ENCODE measurements around the gene SPTBN5.
A peak's percentile ranks its signal among the peaks of the same experiment; 100 is the strongest.

The SPTBN5 gene

GRCh38 chr15:41921639-41922038 lies 27.8 kb upstream of the SPTBN5 start:
- ATAC-seq (replicated peaks; ENCODE audit: extremely low read depth, poor library complexity, severe bottlenecking) (no peak), DNase-seq (ENCODE audit: low spot score in 2 of 2) (no peak)
- Mint-ChIP-seq H3K9me3 (no peaks in the 10 kb centered on the region), H3K4me1 (peaks cover 10% of the 10 kb centered on the region), H3K36me3 (ENCODE audit: insufficient read depth) (peaks cover 15% of the 10 kb centered on the region), H3K27me3 (no peaks in the 10 kb centered on the region), H3K4me3 (no peak overlapping the region), H3K27ac (ENCODE audit: low read depth) (no peak overlapping the region)

GRCh38 chr15:41921167-41921566 lies 27.3 kb upstream of the SPTBN5 start:
- Mint-ChIP-seq H3K27me3 (no peaks in the 10 kb centered on the region), H3K9me3 (no peaks in the 10 kb centered on the region), H3K36me3 (ENCODE audit: insufficient read depth) (peaks cover 18% of the 10 kb centered on the region), H3K27ac (ENCODE audit: low read depth) (no peak overlapping the region), H3K4me1 (peaks cover 5% of the 10 kb centered on the region), H3K4me3 (no peak overlapping the region)
- ATAC-seq (replicated peaks; ENCODE audit: extremely low read depth, poor library complexity, severe bottlenecking): no peak
- no peak for DNase-seq (ENCODE audit: low spot score in 2 of 2)

GRCh38 chr15:41919954-41920538 lies 26.2 kb upstream of the SPTBN5 start:
- Mint-ChIP-seq H3K27ac (ENCODE audit: low read depth) (no peak overlapping the region), H3K9me3 (no peaks in the 10 kb centered on the region), H3K36me3 (ENCODE audit: insufficient read depth) (peaks cover 15% of the 10 kb centered on the region), H3K4me1 (no peaks in the 10 kb centered on the region), H3K4me3 (no peak overlapping the region), H3K27me3 (no peaks in the 10 kb centered on the region)
- DNase-seq (ENCODE audit: low spot score in 2 of 2): no peak
- ATAC-seq (replicated peaks; ENCODE audit: extremely low read depth, poor library complexity, severe bottlenecking): no peak

- Mint-ChIP-seq H3K4me1 (no peaks in the 10 kb centered on the region), H3K27ac (ENCODE audit: low read depth) (no peak overlapping the region), H3K27me3 (no peaks in the 10 kb centered on the region), H3K9me3 (no peaks in the 10 kb centered on the region), H3K36me3 (ENCODE audit: insufficient read depth) (peaks cover 14% of the 10 kb centered on the region), H3K4me3 (no peak overlapping the region)
- ATAC-seq (replicated peaks; ENCODE audit: extremely low read depth, poor library complexity, severe bottlenecking) (no peak), DNase-seq (ENCODE audit: low spot score in 2 of 2) (no peak)
Measured at GRCh38 chr15:41919201-41919820, 25.5 kb upstream of the SPTBN5 start.

- ATAC-seq (replicated peaks; ENCODE audit: extremely low read depth, poor library complexity, severe bottlenecking): no peak
- H3K4me1 Mint-ChIP-seq: no peaks in the 10 kb centered on the region
- H3K27me3 Mint-ChIP-seq: no peaks in the 10 kb centered on the region
- no peaks in the 10 kb centered on the region for H3K9me3 Mint-ChIP-seq
- peaks cover 12% of the 10 kb centered on the region for H3K36me3 Mint-ChIP-seq (ENCODE audit: insufficient read depth)
- no peak overlapping the region for H3K27ac Mint-ChIP-seq (ENCODE audit: low read depth)
- no peak for DNase-seq (ENCODE audit: low spot score in 2 of 2)
- no peak overlapping the region for H3K4me3 Mint-ChIP-seq
Measured at GRCh38 chr15:41918506-41919126, 24.8 kb upstream of the SPTBN5 start.

GRCh38 chr15:41917767-41918430 lies 24.0 kb upstream of the SPTBN5 start:
- Mint-ChIP-seq H3K4me3 (no peak overlapping the region), H3K9me3 (no peaks in the 10 kb centered on the region), H3K27ac (ENCODE audit: low read depth) (no peak overlapping the region), H3K27me3 (no peaks in the 10 kb centered on the region), H3K36me3 (ENCODE audit: insufficient read depth) (peaks cover 14% of the 10 kb centered on the region), H3K4me1 (no peaks in the 10 kb centered on the region)
- no peak for ATAC-seq (replicated peaks; ENCODE audit: extremely low read depth, poor library complexity, severe bottlenecking)
- DNase-seq (ENCODE audit: low spot score in 2 of 2): no peak

GRCh38 chr15:41915255-41915994 lies 21.6 kb upstream of the SPTBN5 start:
- Mint-ChIP-seq H3K27ac (ENCODE audit: low read depth) (no peak overlapping the region), H3K4me1 (no peaks in the 10 kb centered on the region), H3K4me3 (no peak overlapping the region), H3K36me3 (ENCODE audit: insufficient read depth) (peaks cover 11% of the 10 kb centered on the region), H3K27me3 (no peaks in the 10 kb centered on the region), H3K9me3 (no peaks in the 10 kb centered on the region)
- DNase-seq (ENCODE audit: low spot score in 2 of 2): no peak
- no peak for ATAC-seq (replicated peaks; ENCODE audit: extremely low read depth, poor library complexity, severe bottlenecking)

- DNase-seq (ENCODE audit: low spot score in 2 of 2) (no peak), ATAC-seq (replicated peaks; ENCODE audit: extremely low read depth, poor library complexity, severe bottlenecking) (no peak)
- no peaks in the 10 kb centered on the region for H3K27me3 Mint-ChIP-seq
- H3K36me3 Mint-ChIP-seq (ENCODE audit: insufficient read depth): peaks cover 13% of the 10 kb centered on the region
- H3K4me1 Mint-ChIP-seq: no peaks in the 10 kb centered on the region
- no peaks in the 10 kb centered on the region for H3K9me3 Mint-ChIP-seq
- peak overlapping the region; percentile 27 for H3K27ac Mint-ChIP-seq (ENCODE audit: low read depth)
- H3K4me3 Mint-ChIP-seq: no peak overlapping the region
Measured at GRCh38 chr15:41914411-41914810, 20.6 kb upstream of the SPTBN5 start.

DNA sequence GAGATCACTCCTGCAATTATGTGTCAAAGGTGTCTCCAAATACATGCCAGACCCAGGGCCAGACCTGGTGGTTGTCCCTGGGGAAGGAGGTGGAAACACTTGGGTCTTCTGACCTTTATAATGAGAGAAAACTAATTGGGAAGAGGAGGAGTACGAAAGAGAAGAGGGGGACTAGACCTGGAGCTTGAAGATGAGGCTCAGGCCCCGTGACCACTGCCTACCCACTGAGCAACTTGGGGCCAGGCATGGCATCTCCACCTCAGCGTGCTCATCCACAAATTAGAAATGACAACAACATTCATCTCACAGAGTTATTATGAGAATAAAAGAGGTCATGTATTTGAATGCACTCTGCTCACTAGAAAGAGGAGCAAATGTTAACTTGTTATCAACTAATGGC lies 19.4 kb upstream of the SPTBN5 start:
- DNase-seq (ENCODE audit: low spot score in 2 of 2) (no peak), ATAC-seq (replicated peaks; ENCODE audit: extremely low read depth, poor library complexity, severe bottlenecking) (no peak)
- Mint-ChIP-seq H3K27ac (ENCODE audit: low read depth) (no peak overlapping the region), H3K27me3 (no peaks in the 10 kb centered on the region), H3K9me3 (no peaks in the 10 kb centered on the region), H3K4me3 (no peak overlapping the region), H3K4me1 (no peaks in the 10 kb centered on the region), H3K36me3 (ENCODE audit: insufficient read depth) (peaks cover 16% of the 10 kb centered on the region)

DNA sequence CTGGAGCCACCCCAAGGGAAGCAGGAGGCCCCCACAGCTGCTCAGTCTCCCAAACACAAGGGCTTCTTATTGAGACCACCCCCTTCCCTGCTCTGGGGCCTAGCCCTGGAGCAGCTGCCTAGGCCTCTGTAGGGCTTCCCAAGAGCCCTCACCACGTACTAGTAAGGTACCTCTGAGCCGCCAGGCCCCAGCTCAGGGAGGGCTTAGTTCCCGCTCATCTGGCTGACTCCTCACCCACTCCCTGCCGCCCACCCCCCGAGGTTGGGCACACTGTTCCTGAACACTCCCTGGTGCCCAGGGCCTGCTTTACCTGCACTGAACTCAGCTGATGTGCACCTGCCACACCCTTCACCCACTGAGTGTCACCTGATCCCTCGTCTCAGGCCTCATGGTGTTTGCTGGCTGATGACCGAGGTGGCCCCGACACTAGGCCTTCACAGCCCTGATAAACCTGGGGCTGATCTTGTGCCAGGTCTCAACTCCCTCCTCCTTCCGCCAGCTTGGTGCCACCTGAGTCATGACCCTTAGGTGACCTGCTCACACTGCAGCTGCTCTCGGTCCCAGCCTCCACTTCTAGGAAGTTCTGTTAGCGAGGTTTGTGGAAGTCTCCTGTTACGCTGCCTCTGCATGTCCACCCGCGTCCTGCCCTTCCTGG lies 18.0 kb upstream of the SPTBN5 start:
- H3K27me3 Mint-ChIP-seq: no peaks in the 10 kb centered on the region
- H3K4me3 Mint-ChIP-seq: no peak overlapping the region
- no peak overlapping the region for H3K27ac Mint-ChIP-seq (ENCODE audit: low read depth)
- ATAC-seq (replicated peaks; ENCODE audit: extremely low read depth, poor library complexity, severe bottlenecking) (no peak), DNase-seq (ENCODE audit: low spot score in 2 of 2) (no peak)
- no peaks in the 10 kb centered on the region for H3K4me1 Mint-ChIP-seq
- no peaks in the 10 kb centered on the region for H3K9me3 Mint-ChIP-seq
- H3K36me3 Mint-ChIP-seq (ENCODE audit: insufficient read depth): peaks cover 14% of the 10 kb centered on the region

DNA sequence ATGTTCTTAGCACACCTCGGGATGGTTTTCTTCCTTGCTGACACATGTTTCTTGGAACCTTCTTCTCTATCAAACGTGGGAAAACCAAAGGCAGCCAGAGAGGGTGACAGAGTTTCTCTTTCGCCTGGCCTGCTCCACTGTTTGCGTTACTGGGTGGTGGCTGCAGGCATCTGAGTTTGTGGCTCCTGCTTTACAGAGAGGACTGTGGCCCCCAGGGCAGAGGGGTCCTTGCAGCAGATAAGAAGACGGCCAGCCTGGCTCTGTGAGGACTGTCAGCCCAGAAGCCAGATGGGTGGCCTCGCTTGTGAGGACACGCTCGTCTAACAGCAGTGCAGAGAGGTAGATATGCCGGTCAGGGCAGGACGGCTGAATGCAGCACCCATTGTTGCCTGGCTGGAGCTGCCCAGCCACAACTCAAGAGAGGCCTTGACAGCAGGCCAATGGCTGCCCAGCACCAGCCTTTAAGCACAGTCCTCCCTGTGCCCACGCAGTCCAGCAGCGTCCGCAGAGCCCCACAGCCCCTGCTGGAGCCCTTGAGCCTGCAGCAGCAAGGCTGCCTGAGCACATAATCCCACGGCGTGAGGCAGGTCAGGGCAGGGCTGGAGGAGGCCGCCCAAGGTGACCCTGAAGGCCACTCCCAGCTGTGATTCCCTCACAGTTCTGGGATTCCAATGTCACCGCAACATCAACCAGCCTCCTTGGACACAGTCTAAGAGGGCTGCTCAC lies 15.0 kb upstream of the SPTBN5 start:
- no peaks in the 10 kb centered on the region for H3K27me3 Mint-ChIP-seq

DNA sequence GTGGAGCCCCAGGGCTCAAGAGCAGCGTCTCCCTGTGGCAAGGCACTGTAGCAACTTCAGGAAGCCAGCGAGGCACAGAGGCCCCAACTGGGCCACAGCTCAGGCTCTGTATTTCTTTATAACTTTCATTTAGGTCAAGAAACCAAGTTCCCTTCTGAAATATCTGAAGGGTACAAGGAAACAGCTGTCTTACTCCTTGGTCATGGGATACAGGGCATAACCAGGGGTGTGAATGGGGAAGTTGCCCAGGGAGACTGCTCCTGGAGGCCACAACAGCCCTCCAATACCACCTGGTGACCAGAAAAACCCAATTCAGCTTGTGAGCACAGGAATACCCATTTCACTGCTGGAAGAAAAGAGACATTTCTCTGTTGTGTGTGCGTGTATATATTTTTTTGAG lies 13.3 kb upstream of the SPTBN5 start:
- Mint-ChIP-seq H3K27ac (ENCODE audit: low read depth) (peak overlapping the region; percentile 59), H3K27me3 (no peaks in the 10 kb centered on the region), H3K9me3 (no peaks in the 10 kb centered on the region), H3K4me1 (peaks cover 8% of the 10 kb centered on the region), H3K4me3 (no peak overlapping the region), H3K36me3 (ENCODE audit: insufficient read depth) (peaks cover 10% of the 10 kb centered on the region)
- DNase-seq (ENCODE audit: low spot score in 2 of 2): no peak
- ATAC-seq (replicated peaks; ENCODE audit: extremely low read depth, poor library complexity, severe bottlenecking): no peak

More for the DNA sequence above, 15.0 kb upstream of the SPTBN5 start:
- H3K27ac Mint-ChIP-seq (ENCODE audit: low read depth): no peak overlapping the region
- peaks cover 13% of the 10 kb centered on the region for H3K36me3 Mint-ChIP-seq (ENCODE audit: insufficient read depth)
- no peak overlapping the region for H3K4me3 Mint-ChIP-seq
- DNase-seq (ENCODE audit: low spot score in 2 of 2): no peak
- peaks cover 8% of the 10 kb centered on the region for H3K4me1 Mint-ChIP-seq
- H3K9me3 Mint-ChIP-seq: no peaks in the 10 kb centered on the region
- no peak for ATAC-seq (replicated peaks; ENCODE audit: extremely low read depth, poor library complexity, severe bottlenecking)
